ENCODE data around the gene IL10. TPM values are rescaled to one million over a fixed set of nuclear protein-coding genes. Genes with fewer than 3 reads are reported as not detected.

The IL10 gene
- 1 to 10 TPM in 1 of 2 donors, under 1 TPM in 1; 0.93 to 3.1 TPM for total RNA-seq

- no peaks in the 10 kb centered on the region for H3K4me1 ChIP-seq
- no peaks in the 10 kb centered on the region for H3K9me3 ChIP-seq
- H3K4me3 ChIP-seq, result peak within 1 kb of the TSS in 1 of 2 donors; percentile 5
- no peaks in the 10 kb centered on the region for H3K36me3 ChIP-seq
- H3K27me3 ChIP-seq, result no peaks in the 10 kb centered on the region
- peak within 1 kb of the TSS in 1 of 2 donors; percentile 10 for H3K27ac ChIP-seq
- DNase-seq (ENCODE audit: low spot score), result no peak
- TF ChIP-seq CTCF (IDR thresholded peaks at IDR 0.05), result no peak
These were observed at the start of gene IL10 for GRCh38 chr1:206772243-206772937. Gene IL10, minus strand, starts transcription at chr1:206772494. Its CDS starts 59 bp downstream, at chr1:206772435.

- no peaks in the 10 kb centered on the region for H3K36me3 ChIP-seq
These were observed 49.2 kb upstream of the IL10 start for GRCh38 chr1:206821493-206821892.

GRCh38 chr1:206816390-206817287, 44.3 kb upstream of the IL10 start:
- H3K36me3 ChIP-seq, result no peaks in the 10 kb centered on the region
- DNase-seq (ENCODE audit: low spot score), result no peak
- no peak for TF ChIP-seq CTCF (IDR thresholded peaks at IDR 0.05)
- H3K27me3 ChIP-seq, result no peaks in the 10 kb centered on the region
- H3K4me1 ChIP-seq, result no peaks in the 10 kb centered on the region
- no peak overlapping the region for H3K4me3 ChIP-seq
- peaks cover 0 to 15% of the 10 kb centered on the region in 2 donors for H3K9me3 ChIP-seq
- no peak overlapping the region for H3K27ac ChIP-seq

More at GRCh38 chr1:206821493-206821892, 49.2 kb upstream of the IL10 start:
- no peak for TF ChIP-seq CTCF (IDR thresholded peaks at IDR 0.05)
- no peaks in the 10 kb centered on the region for H3K27me3 ChIP-seq
- no peaks in the 10 kb centered on the region for H3K9me3 ChIP-seq
- no peaks in the 10 kb centered on the region for H3K4me1 ChIP-seq
- no peak overlapping the region for H3K4me3 ChIP-seq
- DNase-seq (ENCODE audit: low spot score), result no peak
- no peak overlapping the region for H3K27ac ChIP-seq

GRCh38 chr1:206814716-206815341, 42.5 kb upstream of the IL10 start:
- H3K27ac ChIP-seq, result no peak overlapping the region
- H3K27me3 ChIP-seq, result no peaks in the 10 kb centered on the region
- DNase-seq (ENCODE audit: low spot score), result no peak
- H3K9me3 ChIP-seq, result peaks cover 0 to 15% of the 10 kb centered on the region in 2 donors
- no peak overlapping the region for H3K4me3 ChIP-seq
- H3K4me1 ChIP-seq, result no peaks in the 10 kb centered on the region
- TF ChIP-seq CTCF (IDR thresholded peaks at IDR 0.05), result no peak
- H3K36me3 ChIP-seq, result no peaks in the 10 kb centered on the region

- H3K27ac ChIP-seq, result no peak overlapping the region
- peaks cover 0 to 15% of the 10 kb centered on the region in 2 donors for H3K9me3 ChIP-seq
- no peaks in the 10 kb centered on the region for H3K4me1 ChIP-seq
- DNase-seq (ENCODE audit: low spot score), result no peak
- H3K27me3 ChIP-seq, result no peaks in the 10 kb centered on the region
- no peak for TF ChIP-seq CTCF (IDR thresholded peaks at IDR 0.05)
- H3K36me3 ChIP-seq, result no peaks in the 10 kb centered on the region
- H3K4me3 ChIP-seq, result no peak overlapping the region
These were observed 40.2 kb upstream of the IL10 start for GRCh38 chr1:206812471-206812870.

Data from right atrium auricular region (tissue), 2 donors.